GM12878 (cell line): ENCODE results near the gene RERE.

Source experiments
- EP300 ChIP-seq, 2 experiments: fragments of 150-350 bp in 1 of 2; IDR thresholded peaks; 2 replicates each; pipeline ENCODE4 v1.6.1; 2011 to 2012; ENCODE audit warnings: low read depth in 2 of 2, low read length in 2 of 2, borderline replicate concordance in 1 of 2, improper control_type of control experiment in 1 of 2, inconsistent platforms in 1 of 2; ENCODE audit not compliant: control insufficient read depth in 1 of 2
- MXI1 ChIP-seq: fragments of 150-350 bp; IDR thresholded peaks from 2 replicates; pipeline ENCODE4 v1.6.1; 2011; ENCODE audit warnings: low read depth, mild to moderate bottlenecking, inconsistent platforms, low read length, improper control_type of control experiment
- POLR2A ChIP-seq: IDR thresholded peaks from 2 replicates; pipeline ENCODE4 v1.6.1; 2011; ENCODE audit warnings: low read depth, mild to moderate bottlenecking, low read length
- POLR2AphosphoS5 ChIP-seq: IDR thresholded peaks from 2 replicates; pipeline ENCODE4 v1.6.1; 2011; ENCODE audit warnings: mild to moderate bottlenecking, low read length, inconsistent platforms
- RCOR1 ChIP-seq: conservative IDR thresholded peaks from 2 replicates; pipeline ENCODE4 v1.6.1; 2012; ENCODE audit warnings: low read depth, low read length, improper control_type of control experiment
- SREBF2 ChIP-seq: IDR thresholded peaks from 2 replicates; pipeline ENCODE4 v1.6.1; 2012; ENCODE audit warnings: mild to moderate bottlenecking, low read length
- ZNF274 ChIP-seq: IDR thresholded peaks from one replicate; pipeline ENCODE4 v1.8.0; 2011; ENCODE audit not compliant: insufficient read length, insufficient read depth
- TF ChIP-seq, protein P1 (sequence below): IDR thresholded peaks from 2 replicates; pipeline ENCODE4 v1.6.1; 2012; ENCODE audit warnings: mild to moderate bottlenecking, low read depth, low read length
- TF ChIP-seq, protein P2 (sequence below), 3 experiments: IDR thresholded peaks in 2 of 3; conservative IDR thresholded peaks in 1 of 3; 2 replicates each; pipeline ENCODE4 v1.5.1; 2011; ENCODE audit warnings: low read depth in 3 of 3, low read length in 3 of 3, mild to moderate bottlenecking in 3 of 3, control low read depth in 2 of 3, moderate library complexity in 2 of 3, inconsistent platforms in 1 of 3, mixed read lengths in 1 of 3; ENCODE audit not compliant: control insufficient read depth in 2 of 3, insufficient read depth in 1 of 3; ENCODE audit errors: extremely low read depth in 1 of 3

DNA sequence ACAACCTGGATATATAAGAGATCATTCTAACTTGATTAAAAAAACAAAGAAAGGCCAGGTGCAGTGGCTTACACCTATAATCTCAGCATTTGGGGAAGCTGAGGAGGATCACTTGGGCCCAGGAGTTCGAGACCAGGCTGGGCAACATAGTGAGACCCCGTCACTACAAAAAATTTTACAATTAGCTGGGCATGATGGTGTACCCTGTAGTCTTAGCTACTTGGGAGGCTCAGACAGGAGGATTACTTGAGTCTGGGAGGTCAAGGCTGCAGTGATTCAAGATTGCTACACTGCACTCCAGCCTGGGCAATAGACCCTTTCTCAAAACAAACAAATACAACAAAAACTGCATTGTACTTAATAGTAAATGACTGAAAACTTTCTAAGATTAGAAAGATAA is 330.2 kb downstream of the RERE start:
- TF ChIP-seq, protein P1, sequence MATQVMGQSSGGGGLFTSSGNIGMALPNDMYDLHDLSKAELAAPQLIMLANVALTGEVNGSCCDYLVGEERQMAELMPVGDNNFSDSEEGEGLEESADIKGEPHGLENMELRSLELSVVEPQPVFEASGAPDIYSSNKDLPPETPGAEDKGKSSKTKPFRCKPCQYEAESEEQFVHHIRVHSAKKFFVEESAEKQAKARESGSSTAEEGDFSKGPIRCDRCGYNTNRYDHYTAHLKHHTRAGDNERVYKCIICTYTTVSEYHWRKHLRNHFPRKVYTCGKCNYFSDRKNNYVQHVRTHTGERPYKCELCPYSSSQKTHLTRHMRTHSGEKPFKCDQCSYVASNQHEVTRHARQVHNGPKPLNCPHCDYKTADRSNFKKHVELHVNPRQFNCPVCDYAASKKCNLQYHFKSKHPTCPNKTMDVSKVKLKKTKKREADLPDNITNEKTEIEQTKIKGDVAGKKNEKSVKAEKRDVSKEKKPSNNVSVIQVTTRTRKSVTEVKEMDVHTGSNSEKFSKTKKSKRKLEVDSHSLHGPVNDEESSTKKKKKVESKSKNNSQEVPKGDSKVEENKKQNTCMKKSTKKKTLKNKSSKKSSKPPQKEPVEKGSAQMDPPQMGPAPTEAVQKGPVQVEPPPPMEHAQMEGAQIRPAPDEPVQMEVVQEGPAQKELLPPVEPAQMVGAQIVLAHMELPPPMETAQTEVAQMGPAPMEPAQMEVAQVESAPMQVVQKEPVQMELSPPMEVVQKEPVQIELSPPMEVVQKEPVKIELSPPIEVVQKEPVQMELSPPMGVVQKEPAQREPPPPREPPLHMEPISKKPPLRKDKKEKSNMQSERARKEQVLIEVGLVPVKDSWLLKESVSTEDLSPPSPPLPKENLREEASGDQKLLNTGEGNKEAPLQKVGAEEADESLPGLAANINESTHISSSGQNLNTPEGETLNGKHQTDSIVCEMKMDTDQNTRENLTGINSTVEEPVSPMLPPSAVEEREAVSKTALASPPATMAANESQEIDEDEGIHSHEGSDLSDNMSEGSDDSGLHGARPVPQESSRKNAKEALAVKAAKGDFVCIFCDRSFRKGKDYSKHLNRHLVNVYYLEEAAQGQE, result no peak
- TF ChIP-seq, protein P2, sequence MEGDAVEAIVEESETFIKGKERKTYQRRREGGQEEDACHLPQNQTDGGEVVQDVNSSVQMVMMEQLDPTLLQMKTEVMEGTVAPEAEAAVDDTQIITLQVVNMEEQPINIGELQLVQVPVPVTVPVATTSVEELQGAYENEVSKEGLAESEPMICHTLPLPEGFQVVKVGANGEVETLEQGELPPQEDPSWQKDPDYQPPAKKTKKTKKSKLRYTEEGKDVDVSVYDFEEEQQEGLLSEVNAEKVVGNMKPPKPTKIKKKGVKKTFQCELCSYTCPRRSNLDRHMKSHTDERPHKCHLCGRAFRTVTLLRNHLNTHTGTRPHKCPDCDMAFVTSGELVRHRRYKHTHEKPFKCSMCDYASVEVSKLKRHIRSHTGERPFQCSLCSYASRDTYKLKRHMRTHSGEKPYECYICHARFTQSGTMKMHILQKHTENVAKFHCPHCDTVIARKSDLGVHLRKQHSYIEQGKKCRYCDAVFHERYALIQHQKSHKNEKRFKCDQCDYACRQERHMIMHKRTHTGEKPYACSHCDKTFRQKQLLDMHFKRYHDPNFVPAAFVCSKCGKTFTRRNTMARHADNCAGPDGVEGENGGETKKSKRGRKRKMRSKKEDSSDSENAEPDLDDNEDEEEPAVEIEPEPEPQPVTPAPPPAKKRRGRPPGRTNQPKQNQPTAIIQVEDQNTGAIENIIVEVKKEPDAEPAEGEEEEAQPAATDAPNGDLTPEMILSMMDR (IDR thresholded peaks at IDR 0.05 in 2 of 3, conservative IDR thresholded peaks at IDR 0.05 in 1 of 3; ENCODE audit: control insufficient read depth in 2 of 3, extremely low read depth in 1 of 3, insufficient read depth in 1 of 3, low read depth in 3 of 3, low read length in 3 of 3), result no peak
- TF ChIP-seq EP300 (IDR thresholded peaks at IDR 0.05; ENCODE audit: borderline replicate concordance in 1 of 2, control insufficient read depth in 1 of 2, low read depth in 2 of 2, low read length in 2 of 2) (no peak), SREBF2 (no peak), POLR2A (no peak), ZNF274 (no peak), POLR2AphosphoS5 (no peak), MXI1 (no peak), RCOR1 (no peak)
